ENCODE results near the gene SIPA1L3. TPM values are rescaled to one million over a fixed set of nuclear protein-coding genes. Genes with fewer than 3 reads are reported as not detected.

The SIPA1L3 gene
- total and polyA plus RNA-seq, 9 of the 15 experiments (the other 6 are each of a cell fraction or from before 2014, with no cell fraction given) = 0.01 to 6.1 (median 2.5) TPM

GRCh38 chr19:38134540-38135149, 227.6 kb downstream of the SIPA1L3 start (continued):
- TF ChIP-seq MAX (CRISPR knock-in tag; IDR thresholded peaks at IDR 0.05) = peak; percentile 43; the same call in 1 of the 2 replicates
- no peak for TF ChIP-seq SAFB (IDR thresholded peaks at IDR 0.05; ENCODE audit: borderline replicate concordance, low read depth, low read length)
- no peak for TF ChIP-seq ZBTB7A (IDR thresholded peaks at IDR 0.05; ENCODE audit: borderline replicate concordance, control insufficient read depth, low read depth, low read length)
- 0 out of 2 replicates have a peak, but pooled peaks have one; percentile 23 for TF ChIP-seq DPF2 (IDR thresholded peaks at IDR 0.05)
- no peak for TF ChIP-seq ZNF764 (CRISPR knock-in tag; IDR thresholded peaks at IDR 0.05; ENCODE audit: low read depth)
- peak; percentile 79 for TF ChIP-seq USF1 (CRISPR knock-in tag; IDR thresholded peaks at IDR 0.05)
- no peak for TF ChIP-seq NRF1 (conservative IDR thresholded peaks at IDR 0.05 in 1 of 2, IDR thresholded peaks at IDR 0.05 in 1 of 2)
- no peak for TF ChIP-seq MBD1 (CRISPR knock-in tag; IDR thresholded peaks at IDR 0.05)
- peak in 1 of 2 experiments; percentile 75; a peak in 3 of 4 replicates for TF ChIP-seq MNT (conservative IDR thresholded peaks at IDR 0.05)
- TF ChIP-seq LEF1 (IDR thresholded peaks at IDR 0.05) = no peak
- peak; percentile 76 for TF ChIP-seq MYC (IDR thresholded peaks at IDR 0.05; ENCODE audit: low read depth, low read length)
- TF ChIP-seq MYC (CRISPR knock-in tag; IDR thresholded peaks at IDR 0.05; ENCODE audit: borderline replicate concordance, low read depth) = no peak
- TF ChIP-seq SOX6 (IDR thresholded peaks at IDR 0.05) = no peak
- TF ChIP-seq MYNN (IDR thresholded peaks at IDR 0.05) = no peak
- no peak for TF ChIP-seq MYNN (CRISPR knock-in tag; IDR thresholded peaks at IDR 0.05)
- TF ChIP-seq TEAD4 (IDR thresholded peaks at IDR 0.05; ENCODE audit: low read length) = no peak
- no peak for TF ChIP-seq TEAD4 (CRISPR knock-in tag; IDR thresholded peaks at IDR 0.05; ENCODE audit: borderline replicate concordance)
- TF ChIP-seq TRIM25 (IDR thresholded peaks at IDR 0.05; ENCODE audit: borderline replicate concordance) = no peak
- no peak for TF ChIP-seq ZNF444 (CRISPR knock-in tag; IDR thresholded peaks at IDR 0.05)
- peak; percentile 61 for TF ChIP-seq CEBPB (tag; IDR thresholded peaks at IDR 0.05)
- no peak for TF ChIP-seq ZNF586 (CRISPR knock-in tag; conservative IDR thresholded peaks at IDR 0.05)
- peak; percentile 99 for TF ChIP-seq ZNF384 (IDR thresholded peaks at IDR 0.05; ENCODE audit: low read depth, low read length)
- TF ChIP-seq USF2 (CRISPR knock-in tag; IDR thresholded peaks at IDR 0.05) = peak; percentile 68
- TF ChIP-seq OTX1 (CRISPR knock-in tag; IDR thresholded peaks at IDR 0.05) = no peak

Measured in K562 (cell line).